Caco-2 (cell line): ENCODE measurements around the gene SMIM45.

Experiments
- BruUV-seq: library from RNA; stranded (reverse); fragments of 400-500 nt; replicated peaks from 2 replicates; lab custom pipeline; 2021; lab: Mats Ljungman, UMichigan
- CTCF ChIA-PET: fragments of 300-600 bp; sonication (Branson Sonifier 250); formaldehyde crosslinking; loops from one replicate; lab custom pipeline; 2022; ENCODE audit warnings: antibody characterized with exemption; lab: Charles Lee
- POLR2A ChIA-PET: fragments of 300-600 bp; sonication (Branson Sonifier 250); formaldehyde crosslinking; loops from one replicate; lab custom pipeline; 2022; ENCODE audit warnings: antibody characterized with exemption; lab: Charles Lee
- DNase-seq, 2 experiments: peaks; one replicate each; pipeline versions ENCODE4 v3.0.0 to v3.0.0-alpha.2; 2020 to 2022
- H3K27me3 ChIP-seq: replicated peaks from 2 replicates; pipeline ENCODE4 v1.6.0; 2011; ENCODE audit warnings: low read length; ENCODE audit not compliant: control insufficient read depth, insufficient read depth
- H3K36me3 ChIP-seq: 2 replicates; pipeline ENCODE4 v1.5.1; 2011; ENCODE audit warnings: low read length; ENCODE audit not compliant: control insufficient read depth, insufficient read depth
- H3K4me1 ChIP-seq: fragments of 250-450 bp; sonication (Bioruptor Pico); 2 replicates; pipeline ENCODE4 v1.5.1; 2020; ENCODE audit warnings: mild to moderate bottlenecking
- H3K4me3 ChIP-seq: 2 replicates; pipeline ENCODE4 v1.5.1; 2011; ENCODE audit warnings: low read depth, mild to moderate bottlenecking, control low read depth, low read length
- H3K9me3 ChIP-seq: fragments of 250-450 bp; sonication (Bioruptor Pico); 2 replicates; pipeline ENCODE4 v1.5.1; 2020; ENCODE audit warnings: mild to moderate bottlenecking, moderate library complexity
- H3K27ac Mint-ChIP-seq: one replicate; pipeline ENCODE4 v1.8.0; 2022; ENCODE audit warnings: mixed read lengths; ENCODE audit not compliant: unreplicated experiment
- H3K27me3 Mint-ChIP-seq: one replicate; pipeline ENCODE4 v1.8.0; 2022; ENCODE audit warnings: mixed read lengths; ENCODE audit not compliant: insufficient read depth, unreplicated experiment
- H3K36me3 Mint-ChIP-seq: one replicate; pipeline ENCODE4 v1.8.0; 2022; ENCODE audit warnings: mild to moderate bottlenecking, mixed read lengths; ENCODE audit not compliant: insufficient read depth, unreplicated experiment
- H3K4me1 Mint-ChIP-seq: one replicate; pipeline ENCODE4 v1.8.0; 2022; ENCODE audit warnings: low read depth, mixed read lengths; ENCODE audit not compliant: unreplicated experiment
- H3K4me3 Mint-ChIP-seq: one replicate; pipeline ENCODE4 v1.8.0; 2022; ENCODE audit warnings: mild to moderate bottlenecking, moderate library complexity, mixed read lengths; ENCODE audit not compliant: unreplicated experiment
- H3K9me3 Mint-ChIP-seq: one replicate; pipeline ENCODE4 v1.8.0; 2022; ENCODE audit warnings: mixed read lengths; ENCODE audit not compliant: unreplicated experiment
- intact Hi-C: fragments of 100-400 bp; cut with micrococcal nuclease; formaldehyde crosslinking; loops from one replicate; pipeline ENCODE4 v1.10.0; 2022; ENCODE audit not compliant: unreplicated experiment
- TF ChIP-seq, protein P1 (sequence below), 2 experiments: fragments of 200-600 bp in 1 of 2; IDR thresholded peaks; 1 replicate in 1 of 2; 2 replicates in 1 of 2; pipeline versions ENCODE4 v1.5.1 to v1.8.0; 2011 to 2022; ENCODE audit warnings: antibody characterized with exemption in 1 of 2, control low read depth in 1 of 2, inconsistent platforms in 1 of 2, low read depth in 1 of 2, low read length in 1 of 2, mild to moderate bottlenecking in 1 of 2, moderate library complexity in 1 of 2; ENCODE audit not compliant: insufficient read depth in 1 of 2, severe bottlenecking in 1 of 2, unreplicated experiment in 1 of 2

SMIM45 gene

DNA sequence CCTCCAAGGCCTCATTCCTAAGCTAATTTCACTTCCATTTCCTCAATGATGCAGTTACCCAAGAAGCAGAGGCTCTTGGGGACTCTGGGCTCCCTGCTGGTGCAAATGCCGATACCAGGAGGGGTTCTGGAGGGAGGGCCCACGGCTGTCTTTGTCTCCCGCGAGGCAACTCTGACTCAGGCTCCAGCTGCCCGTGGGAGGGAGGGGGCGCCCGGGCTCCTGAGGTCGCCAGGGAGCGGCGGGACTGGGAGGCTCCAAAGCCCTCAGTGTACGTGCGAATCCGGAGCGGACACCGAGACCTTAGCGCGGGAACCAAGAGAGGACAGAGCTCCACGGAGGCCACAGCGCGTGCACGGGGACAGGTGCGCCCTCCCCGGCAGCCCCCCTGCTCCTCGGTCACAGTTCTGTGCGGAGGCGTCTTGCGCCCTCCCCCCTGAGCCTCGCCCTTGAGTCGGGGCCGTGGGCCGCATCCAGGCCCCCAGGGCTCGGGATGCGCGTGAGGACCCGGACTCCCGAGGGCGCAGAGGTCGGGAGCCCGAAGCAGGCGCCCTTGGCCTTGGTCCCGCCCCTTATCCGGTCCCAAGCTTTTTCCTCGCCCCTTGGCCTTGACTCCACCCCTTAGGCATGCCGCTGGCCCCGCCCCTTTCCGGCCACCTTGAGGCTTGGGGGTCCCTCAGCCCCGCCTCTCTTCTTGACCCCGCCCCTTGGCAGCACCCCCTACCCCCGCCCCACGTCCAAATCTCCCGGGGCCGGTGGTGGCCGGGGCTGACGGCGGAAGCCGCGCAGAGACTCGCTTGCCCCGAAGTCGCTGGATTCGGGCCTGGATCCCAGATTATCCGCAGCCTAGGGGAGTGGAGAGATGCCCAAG is 32.4 kb upstream of the SMIM45 start:
- no TSS peak for BruUV-seq
- Mint-ChIP-seq H3K27me3 (peaks cover 9% of the 10 kb centered on the region), H3K4me3 (no peak overlapping the region), H3K27ac (no peak overlapping the region), H3K4me1 (no peaks in the 10 kb centered on the region), H3K36me3 (no peaks in the 10 kb centered on the region), H3K9me3 (no peaks in the 10 kb centered on the region)
- no peak overlapping the region for H3K4me3 ChIP-seq
- CTCF ChIA-PET: no interaction called here
- POLR2A ChIA-PET: no interaction called here
- no peak for DNase-seq
- H3K4me1 ChIP-seq: no peaks in the 10 kb centered on the region
- no peaks in the 10 kb centered on the region; the same call in 1 of the 2 replicates for H3K27me3 ChIP-seq
- H3K9me3 ChIP-seq: no peaks in the 10 kb centered on the region
- intact Hi-C loops: no loop called here
- no peaks in the 10 kb centered on the region for H3K36me3 ChIP-seq
- TF ChIP-seq, protein P1, sequence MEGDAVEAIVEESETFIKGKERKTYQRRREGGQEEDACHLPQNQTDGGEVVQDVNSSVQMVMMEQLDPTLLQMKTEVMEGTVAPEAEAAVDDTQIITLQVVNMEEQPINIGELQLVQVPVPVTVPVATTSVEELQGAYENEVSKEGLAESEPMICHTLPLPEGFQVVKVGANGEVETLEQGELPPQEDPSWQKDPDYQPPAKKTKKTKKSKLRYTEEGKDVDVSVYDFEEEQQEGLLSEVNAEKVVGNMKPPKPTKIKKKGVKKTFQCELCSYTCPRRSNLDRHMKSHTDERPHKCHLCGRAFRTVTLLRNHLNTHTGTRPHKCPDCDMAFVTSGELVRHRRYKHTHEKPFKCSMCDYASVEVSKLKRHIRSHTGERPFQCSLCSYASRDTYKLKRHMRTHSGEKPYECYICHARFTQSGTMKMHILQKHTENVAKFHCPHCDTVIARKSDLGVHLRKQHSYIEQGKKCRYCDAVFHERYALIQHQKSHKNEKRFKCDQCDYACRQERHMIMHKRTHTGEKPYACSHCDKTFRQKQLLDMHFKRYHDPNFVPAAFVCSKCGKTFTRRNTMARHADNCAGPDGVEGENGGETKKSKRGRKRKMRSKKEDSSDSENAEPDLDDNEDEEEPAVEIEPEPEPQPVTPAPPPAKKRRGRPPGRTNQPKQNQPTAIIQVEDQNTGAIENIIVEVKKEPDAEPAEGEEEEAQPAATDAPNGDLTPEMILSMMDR (IDR thresholded peaks at IDR 0.05; ENCODE audit: insufficient read depth in 1 of 2, low read depth in 1 of 2, low read length in 1 of 2, severe bottlenecking in 1 of 2, unreplicated experiment in 1 of 2): no peak

- intact Hi-C loops: no loop called here
These were observed 31.5 kb upstream of the SMIM45 start for GRCh38 chr22:41920271-41920976.

GRCh38 chr22:41922328-41922727 is 29.6 kb upstream of the SMIM45 start:
- no peak overlapping the region for H3K4me3 Mint-ChIP-seq
- BruUV-seq: no TSS peak
- H3K9me3 ChIP-seq: no peaks in the 10 kb centered on the region
- ChIA-PET CTCF (no interaction called here), POLR2A (interaction anchor here (0.6 kb wide), 2 partner anchors 175 to 270 kb away, joined by 13 to 15 read pairs; no protein-coding TSS in a partner anchor)
- no peaks in the 10 kb centered on the region for H3K4me1 Mint-ChIP-seq
- intact Hi-C loops: no loop called here
- H3K27ac Mint-ChIP-seq: no peak overlapping the region
- H3K36me3 Mint-ChIP-seq: peaks cover 9% of the 10 kb centered on the region
- DNase-seq: no peak
- H3K36me3 ChIP-seq: no peaks in the 10 kb centered on the region
- no peaks in the 10 kb centered on the region for H3K27me3 Mint-ChIP-seq
- TF ChIP-seq, protein P1 (IDR thresholded peaks at IDR 0.05; ENCODE audit: insufficient read depth in 1 of 2, low read depth in 1 of 2, low read length in 1 of 2, severe bottlenecking in 1 of 2, unreplicated experiment in 1 of 2): no peak
- H3K27me3 ChIP-seq: no peaks in the 10 kb centered on the region
- H3K4me3 ChIP-seq: no peak overlapping the region
- no peaks in the 10 kb centered on the region for H3K4me1 ChIP-seq
- H3K9me3 Mint-ChIP-seq: no peaks in the 10 kb centered on the region

More at GRCh38 chr22:41920271-41920976, 31.5 kb upstream of the SMIM45 start:
- Mint-ChIP-seq H3K36me3 (peaks cover under 1% of the 10 kb centered on the region), H3K27ac (no peak overlapping the region), H3K9me3 (no peaks in the 10 kb centered on the region), H3K4me3 (no peak overlapping the region), H3K4me1 (no peaks in the 10 kb centered on the region), H3K27me3 (peaks cover 9% of the 10 kb centered on the region)
- H3K9me3 ChIP-seq: no peaks in the 10 kb centered on the region
- CTCF ChIA-PET: no interaction called here
- no peak for DNase-seq
- no peaks in the 10 kb centered on the region for H3K4me1 ChIP-seq
- H3K36me3 ChIP-seq: no peaks in the 10 kb centered on the region
- POLR2A ChIA-PET: no interaction called here
- BruUV-seq: no TSS peak
- TF ChIP-seq, protein P1 (IDR thresholded peaks at IDR 0.05; ENCODE audit: insufficient read depth in 1 of 2, low read depth in 1 of 2, low read length in 1 of 2, severe bottlenecking in 1 of 2, unreplicated experiment in 1 of 2): no peak
- H3K27me3 ChIP-seq: no peaks in the 10 kb centered on the region
- H3K4me3 ChIP-seq: no peak overlapping the region
